DOHH2 (cell line): Measurements from ENCODE around the gene AMBRA1.

Experiments used
- H3F3A ChIP-seq: fragments of 200-600 bp; sonication (generic), shearing (Covaris generic); 2 replicates; pipeline ENCODE4 v1.6.0; 2016; ENCODE audit warnings: antibody characterized with exemption, mild to moderate bottlenecking; ENCODE audit not compliant: control insufficient read depth, insufficient read depth
- H3K27ac ChIP-seq: fragments of 200-600 bp; sonication (generic); 2 replicates; pipeline ENCODE4 v1.5.1; 2014; ENCODE audit warnings: low read depth, mild to moderate bottlenecking, low read length, moderate library complexity
- H3K27me3 ChIP-seq: fragments of 200-600 bp; sonication (generic); 2 replicates; pipeline ENCODE4 v1.6.1; 2014; ENCODE audit warnings: mild to moderate bottlenecking, low read length, mixed read lengths; ENCODE audit not compliant: control insufficient read depth
- H3K36me3 ChIP-seq: fragments of 200-600 bp; sonication (generic); 2 replicates; pipeline ENCODE4 v1.6.1; 2014; ENCODE audit warnings: mild to moderate bottlenecking, low read length, moderate library complexity, mixed read lengths; ENCODE audit not compliant: control insufficient read depth
- H3K4me1 ChIP-seq: fragments of 200-600 bp; sonication (generic); 2 replicates; pipeline ENCODE4 v1.6.1; 2014; ENCODE audit warnings: mild to moderate bottlenecking, low read length, mixed read lengths; ENCODE audit not compliant: control insufficient read depth
- H3K4me2 ChIP-seq: fragments of 200-600 bp; sonication (generic); 2 replicates; pipeline ENCODE4 v1.6.0; 2014; ENCODE audit warnings: mild to moderate bottlenecking, low read length, moderate library complexity
- H3K4me3 ChIP-seq: fragments of 200-600 bp; sonication (generic); 2 replicates; pipeline ENCODE4 v1.5.1; 2014; ENCODE audit warnings: mild to moderate bottlenecking, low read length, mixed read lengths
- H3K79me2 ChIP-seq: fragments of 200-600 bp; sonication (generic); 2 replicates; pipeline ENCODE4 v1.6.1; 2014; ENCODE audit warnings: mild to moderate bottlenecking, low read length, mixed read lengths; ENCODE audit not compliant: control insufficient read depth
- H3K9me2 ChIP-seq: fragments of 200-600 bp; sonication (generic); replicated peaks from 2 replicates; pipeline ENCODE4 v1.6.1; 2014; ENCODE audit warnings: mild to moderate bottlenecking, low read length, mixed read lengths; ENCODE audit not compliant: control insufficient read depth
- H3K9me3 ChIP-seq: fragments of 200-600 bp; sonication (generic); 2 replicates; pipeline ENCODE4 v1.6.1; 2014; ENCODE audit warnings: antibody characterized with exemption, low read length, mixed read lengths; ENCODE audit not compliant: control insufficient read depth, insufficient read depth
- H4K20me1 ChIP-seq: fragments of 200-600 bp; sonication (generic); 2 replicates; pipeline ENCODE4 v1.6.0; 2014; ENCODE audit warnings: low read depth, mild to moderate bottlenecking, antibody characterized with exemption, low read length, moderate library complexity; ENCODE audit not compliant: control insufficient read depth, insufficient read depth
- EZH2phosphoT487 ChIP-seq: fragments of 200-600 bp; sonication (generic); IDR thresholded peaks from 2 replicates; pipeline ENCODE4 v1.6.1; 2017; ENCODE audit warnings: borderline replicate concordance, mild to moderate bottlenecking, antibody characterized with exemption, low read length, moderate library complexity, mixed read lengths
- TF ChIP-seq, protein P1 (sequence below): fragments of 200-600 bp; sonication (generic); IDR thresholded peaks from one replicate; pipeline ENCODE4 v1.5.1; 2014; ENCODE audit warnings: antibody characterized with exemption, mild to moderate bottlenecking, low read depth, low read length; ENCODE audit not compliant: poor library complexity, severe bottlenecking

The AMBRA1 gene

GRCh38 chr11:46534711-46535110 is 59.1 kb downstream of the AMBRA1 start:
- Histone ChIP-seq H3K27ac (no peak overlapping the region), H3K4me2 (no peak overlapping the region), H3K9me2 (no peaks in the 10 kb centered on the region), H3K9me3 (no peaks in the 10 kb centered on the region), H3K4me3 (no peak overlapping the region), H3K4me1 (peaks cover 6% of the 10 kb centered on the region), H3K36me3 (no peaks in the 10 kb centered on the region), H3F3A (peaks cover 10% of the 10 kb centered on the region), H3K79me2 (peaks cover 66% of the 10 kb centered on the region), H4K20me1 (peaks cover 11% of the 10 kb centered on the region), H3K27me3 (no peaks in the 10 kb centered on the region)
- TF ChIP-seq, protein P1, sequence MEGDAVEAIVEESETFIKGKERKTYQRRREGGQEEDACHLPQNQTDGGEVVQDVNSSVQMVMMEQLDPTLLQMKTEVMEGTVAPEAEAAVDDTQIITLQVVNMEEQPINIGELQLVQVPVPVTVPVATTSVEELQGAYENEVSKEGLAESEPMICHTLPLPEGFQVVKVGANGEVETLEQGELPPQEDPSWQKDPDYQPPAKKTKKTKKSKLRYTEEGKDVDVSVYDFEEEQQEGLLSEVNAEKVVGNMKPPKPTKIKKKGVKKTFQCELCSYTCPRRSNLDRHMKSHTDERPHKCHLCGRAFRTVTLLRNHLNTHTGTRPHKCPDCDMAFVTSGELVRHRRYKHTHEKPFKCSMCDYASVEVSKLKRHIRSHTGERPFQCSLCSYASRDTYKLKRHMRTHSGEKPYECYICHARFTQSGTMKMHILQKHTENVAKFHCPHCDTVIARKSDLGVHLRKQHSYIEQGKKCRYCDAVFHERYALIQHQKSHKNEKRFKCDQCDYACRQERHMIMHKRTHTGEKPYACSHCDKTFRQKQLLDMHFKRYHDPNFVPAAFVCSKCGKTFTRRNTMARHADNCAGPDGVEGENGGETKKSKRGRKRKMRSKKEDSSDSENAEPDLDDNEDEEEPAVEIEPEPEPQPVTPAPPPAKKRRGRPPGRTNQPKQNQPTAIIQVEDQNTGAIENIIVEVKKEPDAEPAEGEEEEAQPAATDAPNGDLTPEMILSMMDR: no peak
- no peak for TF ChIP-seq EZH2phosphoT487

DNA sequence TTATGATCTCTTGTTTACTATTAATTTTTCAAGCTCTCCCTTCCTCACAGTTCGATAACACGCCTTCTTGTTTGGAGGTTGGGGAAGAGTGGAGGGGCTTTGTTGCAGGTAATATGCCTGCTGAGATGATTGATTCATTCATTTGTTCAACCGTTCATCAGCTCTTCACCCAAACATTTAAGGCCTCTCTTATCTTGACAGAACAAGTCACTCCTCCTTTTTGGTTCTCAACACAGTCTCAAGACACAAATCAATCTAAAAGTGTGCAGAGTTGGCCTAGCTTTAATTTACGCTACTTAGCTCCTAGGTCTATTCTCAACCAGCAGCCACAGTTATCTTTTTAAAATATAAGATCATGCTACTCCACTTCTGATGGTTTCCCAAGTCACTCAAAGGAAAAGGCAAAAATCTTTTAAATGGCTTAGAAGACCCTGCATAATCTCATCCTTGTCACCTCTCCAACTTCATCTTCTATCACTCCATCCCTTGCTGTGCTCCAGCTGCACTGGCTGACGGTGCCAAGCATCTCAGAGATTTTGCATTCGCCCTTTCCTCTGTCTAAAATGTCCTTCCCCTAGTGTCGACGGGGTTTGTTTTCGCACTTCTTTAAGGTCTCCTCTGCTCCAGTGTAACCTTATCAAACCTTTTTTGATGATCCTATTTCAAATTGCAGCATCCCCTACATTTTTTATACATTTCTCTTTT is 60.3 kb downstream of the AMBRA1 start:
- H3K4me2 ChIP-seq: no peak overlapping the region
- no peak overlapping the region for H3K4me3 ChIP-seq
- H3K36me3 ChIP-seq: no peaks in the 10 kb centered on the region
- H3K4me1 ChIP-seq: peaks cover 18% of the 10 kb centered on the region
- peaks cover 10% of the 10 kb centered on the region for H3F3A ChIP-seq
- no peak overlapping the region for H3K27ac ChIP-seq
- TF ChIP-seq EZH2phosphoT487: no peak
- TF ChIP-seq, protein P1: no peak
- H3K27me3 ChIP-seq: no peaks in the 10 kb centered on the region
- peaks cover 11% of the 10 kb centered on the region for H4K20me1 ChIP-seq
- H3K9me2 ChIP-seq: no peaks in the 10 kb centered on the region
- H3K79me2 ChIP-seq: peaks cover 76% of the 10 kb centered on the region
- no peaks in the 10 kb centered on the region for H3K9me3 ChIP-seq

GRCh38 chr11:46529928-46530574 is 63.8 kb downstream of the AMBRA1 start:
- H3K27me3 ChIP-seq: no peaks in the 10 kb centered on the region
- TF ChIP-seq EZH2phosphoT487: no peak
- TF ChIP-seq, protein P1: no peak
- no peaks in the 10 kb centered on the region for H3K36me3 ChIP-seq
- no peak overlapping the region for H3K4me2 ChIP-seq
- no peaks in the 10 kb centered on the region for H3K9me2 ChIP-seq
- no peak overlapping the region for H3K27ac ChIP-seq
- peaks cover 32% of the 10 kb centered on the region for H3K4me1 ChIP-seq
- H3K4me3 ChIP-seq: no peak overlapping the region
- H3F3A ChIP-seq: 0 out of 2 replicates have a peak, but pooled peaks cover 2% of the 10 kb centered on the region
- no peaks in the 10 kb centered on the region for H3K9me3 ChIP-seq
- H4K20me1 ChIP-seq: peaks cover 3% of the 10 kb centered on the region
- H3K79me2 ChIP-seq: peaks cover 77% of the 10 kb centered on the region
